GM12878 (cell line): Measurements from ENCODE around the gene RALBP1. TPM values are rescaled to one million over a fixed set of nuclear protein-coding genes. Genes with fewer than 3 reads are reported as not detected.

Source experiments
- ATAC-seq: fragments of 200-7000 bp; cut with Tn5 transposase; 3 replicates; pipeline ENCODE4 v1.9.1; 2020; ENCODE audit warnings: mild to moderate bottlenecking, moderate library complexity
- BruUV-seq: library from RNA; stranded (reverse); fragments of 400-500 nt; replicated peaks from 2 replicates; lab custom pipeline; 2021; lab: Mats Ljungman, UMichigan
- CTCF ChIA-PET: fragments of 300-600 bp; sonication (Branson Sonifier 250); formaldehyde crosslinking; extraction: SDS; loops from one replicate; lab custom pipeline; 2021; ENCODE audit warnings: inconsistent platforms; lab: Yijun Ruan, JAX
- POLR2A ChIA-PET: fragments of 350-600 bp; formaldehyde crosslinking; extraction: SDS; loops from one replicate; lab custom pipeline; 2021; ENCODE audit warnings: inconsistent platforms; lab: Charles Lee
- RAD21 ChIA-PET: fragments of 300-600 bp; sonication (Branson Sonifier 250); formaldehyde crosslinking; loops from one replicate; lab custom pipeline; 2023; ENCODE audit warnings: antibody characterized with exemption; ENCODE audit not compliant: unreplicated experiment; lab: Charles Lee
- SMC1A ChIA-PET: fragments of 300-600 bp; sonication (Branson Sonifier 250); formaldehyde crosslinking; loops from one replicate; lab custom pipeline; 2023; ENCODE audit not compliant: unreplicated experiment, uncharacterized antibody; lab: Charles Lee
- DNase-seq: peaks from one replicate; pipeline ENCODE4 v3.0.0-alpha.2; 2011; ENCODE audit warnings: low read depth, low spot score
- FAIRE-seq: peaks from 3 replicates; lab custom pipeline; 2011; peaks lifted over from hg19 to GRCh38; lab: Jason Lieb, UNC
- H2AFZ ChIP-seq: 2 replicates; pipeline ENCODE4 v1.6.0; 2011; ENCODE audit warnings: low read depth, low read length, control low read depth; ENCODE audit not compliant: control insufficient read depth
- H3K27ac ChIP-seq: 2 replicates; pipeline ENCODE4 v1.5.1; 2011; ENCODE audit warnings: control low read depth; ENCODE audit not compliant: control insufficient read depth, insufficient read depth
- H3K27me3 ChIP-seq, 2 experiments: replicated peaks in 1 of 2; 2 replicates each; pipeline versions ENCODE4 v1.6.0 to v1.6.1; 2011; ENCODE audit warnings: low read length in 1 of 2; ENCODE audit not compliant: control insufficient read depth in 2 of 2, insufficient read depth in 2 of 2
- H3K36me3 ChIP-seq, 2 experiments: 2 replicates each; pipeline ENCODE4 v1.5.1; 2011; ENCODE audit warnings: low read length in 1 of 2; ENCODE audit not compliant: control insufficient read depth in 2 of 2, insufficient read depth in 2 of 2
- H3K4me1 ChIP-seq: 2 replicates; pipeline ENCODE4 v1.6.1; 2011; ENCODE audit warnings: mild to moderate bottlenecking, low read length, moderate library complexity, mixed read lengths; ENCODE audit not compliant: control insufficient read depth, insufficient read depth
- H3K4me2 ChIP-seq: 2 replicates; pipeline ENCODE4 v1.6.0; 2011; ENCODE audit warnings: control low read depth; ENCODE audit not compliant: control insufficient read depth, insufficient read depth
- H3K4me3 ChIP-seq: fragments of 200-600 bp; sonication (generic); 2 replicates; pipeline ENCODE4 v1.5.1; 2016
- H3K79me2 ChIP-seq: 2 replicates; pipeline ENCODE4 v1.6.0; 2011; ENCODE audit warnings: low read length; ENCODE audit not compliant: control insufficient read depth, insufficient read depth
- H3K9ac ChIP-seq: 2 replicates; pipeline ENCODE4 v1.8.0; 2011; ENCODE audit warnings: low read length, control low read depth, mixed read lengths; ENCODE audit not compliant: control insufficient read depth, insufficient read depth
- H3K9me3 ChIP-seq: replicated peaks from 3 replicates; pipeline ENCODE4 v1.5.1; 2011; ENCODE audit warnings: mild to moderate bottlenecking, low read length; ENCODE audit not compliant: control insufficient read depth, insufficient read depth
- H4K20me1 ChIP-seq: 2 replicates; pipeline ENCODE4 v1.6.0; 2011; ENCODE audit not compliant: control insufficient read depth, insufficient read depth
- CREB1 ChIP-seq: IDR thresholded peaks from 2 replicates; pipeline ENCODE4 v1.6.1; 2012; ENCODE audit warnings: low read depth, mild to moderate bottlenecking, inconsistent platforms
- CTCF ChIP-seq, 3 experiments: IDR thresholded peaks in 2 of 3; conservative IDR thresholded peaks in 1 of 3; 2 replicates each; pipeline ENCODE4 v1.5.1; 2011; ENCODE audit warnings: low read depth in 3 of 3, low read length in 3 of 3, mild to moderate bottlenecking in 3 of 3, control low read depth in 2 of 3, moderate library complexity in 2 of 3, inconsistent platforms in 1 of 3, mixed read lengths in 1 of 3; ENCODE audit not compliant: control insufficient read depth in 2 of 3, insufficient read depth in 1 of 3; ENCODE audit errors: extremely low read depth in 1 of 3
- HDAC2 ChIP-seq: fragments of 200-600 bp; sonication (generic); IDR thresholded peaks from 2 replicates; pipeline ENCODE4 v1.6.1; 2017
- PAX8 ChIP-seq: fragments of 450-650 bp; IDR thresholded peaks from 2 replicates; pipeline ENCODE4 v1.6.1; 2017; ENCODE audit warnings: mild to moderate bottlenecking, moderate library complexity
- RAD51 ChIP-seq: fragments of 450-650 bp; IDR thresholded peaks from 2 replicates; pipeline ENCODE4 v1.6.1; 2016; ENCODE audit warnings: moderate library complexity, mild to moderate bottlenecking, inconsistent platforms
- RELA ChIP-seq: fragments of 450-650 bp; IDR thresholded peaks from 2 replicates; pipeline ENCODE4 v1.8.0; 2014; ENCODE audit warnings: borderline replicate concordance; ENCODE audit not compliant: partially characterized antibody
- WGBS: methylation state at CpG from one replicate; pipeline ENCODE4 v1.1.6; 2016; ENCODE audit warnings: low lambda C conversion rate; ENCODE audit not compliant: insufficient replicate concordance, insufficient coverage; ENCODE audit errors: missing lambda C conversion rate; 5-methylcytosine and 5-hydroxymethylcytosine counted together
- in situ Hi-C: fragments of 300-500 bp; cut with MboI; formaldehyde crosslinking; loops from 9 replicates; pipeline ENCODE4 v1.14.3; 2018; ENCODE audit warnings: mixed read lengths
- intact Hi-C: fragments of 100-400 bp; cut with micrococcal nuclease; formaldehyde crosslinking; loops from one replicate; pipeline ENCODE4 v1.14.2; 2022; ENCODE audit not compliant: unreplicated experiment
- polyA plus RNA-seq, 11 experiments: library from polyadenylated mRNA; depleted of rRNA in 4 of 11; unstranded in 6 of 11; stranded (reverse) in 5 of 11; fragments of >200 nt; fragmentation: Nextera tagmentation in 4 of 11; fragmentation: Illumina TruSeq in 1 of 11; extraction: Ambion mirVana in 4 of 11; extraction: Trizol in 1 of 11; gene quantifications; 1 replicate in 1 of 11; 2 replicates in 10 of 11; pipeline versions ENCODE4 v1.2.1 to v1.2.3, GENCODE V29; 2011 to 2016; ENCODE audit warnings: inconsistent platforms in 2 of 11, missing spikeins in 2 of 11, low read depth in 1 of 11
- total RNA-seq, 4 experiments: library from RNA; depleted of rRNA in 3 of 4; stranded (reverse); fragments of >200 nt in 3 of 4; fragmentation: Illumina TruSeq in 1 of 4; extraction: Trizol in 1 of 4; gene quantifications; 2 replicates each; pipeline versions ENCODE4 v1.2.1 to v1.2.3, GENCODE V29; 2013 to 2021
- TF ChIP-seq, protein P1 (sequence below): fragments of 450-650 bp; IDR thresholded peaks from 2 replicates; pipeline ENCODE4 v1.6.1; 2014; ENCODE audit warnings: mild to moderate bottlenecking
- TF ChIP-seq, protein P2 (sequence below): IDR thresholded peaks from 2 replicates; pipeline ENCODE4 v1.6.1; 2012; ENCODE audit warnings: low read depth, low read length, improper control_type of control experiment

Gene RALBP1
- total and polyA plus RNA-seq, 10 of the 15 experiments (the other 5 are each of a cell fraction or from before 2014, with no cell fraction given), result 11.2 to 46.9 (median 41.8) TPM

GRCh38 chr18:9519399-9519798 is 44.1 kb downstream of the RALBP1 start:
- no peak overlapping the region for H3K9ac ChIP-seq
- SMC1A ChIA-PET, result interaction anchor here (0.6 to 1.8 kb wide), 4 partner anchors 165 to 866 kb away, joined by 3 to 5 read pairs (median 4); no protein-coding TSS in a partner anchor
- H3K4me3 ChIP-seq, result no peak overlapping the region
- RAD21 ChIA-PET, result no interaction called here
- DNase-seq (no peak), FAIRE-seq (no peak), ATAC-seq (no peak)
- H3K27ac ChIP-seq, result no peak overlapping the region
- peaks cover 2 to 16% of the 10 kb centered on the region in 2 experiments; a peak in 3 of 4 replicates for H3K36me3 ChIP-seq
- CTCF ChIA-PET, result interaction anchor here (1.0 to 1.1 kb wide), 2 partner anchors 154 to 282 kb away, joined by 3 read pairs; no protein-coding TSS in a partner anchor
- H3K27me3 ChIP-seq, result no peaks in the 10 kb centered on the region
- no peaks in the 10 kb centered on the region for H4K20me1 ChIP-seq
- H3K79me2 ChIP-seq, result no peaks in the 10 kb centered on the region; the same call in 1 of the 2 replicates
- 100% methylated on average over 1 of the region's 1 CpG for WGBS
- no peaks in the 10 kb centered on the region for H3K9me3 ChIP-seq
- no peak overlapping the region for H3K4me2 ChIP-seq
- POLR2A ChIA-PET, result no interaction called here
- TF ChIP-seq, protein P1, sequence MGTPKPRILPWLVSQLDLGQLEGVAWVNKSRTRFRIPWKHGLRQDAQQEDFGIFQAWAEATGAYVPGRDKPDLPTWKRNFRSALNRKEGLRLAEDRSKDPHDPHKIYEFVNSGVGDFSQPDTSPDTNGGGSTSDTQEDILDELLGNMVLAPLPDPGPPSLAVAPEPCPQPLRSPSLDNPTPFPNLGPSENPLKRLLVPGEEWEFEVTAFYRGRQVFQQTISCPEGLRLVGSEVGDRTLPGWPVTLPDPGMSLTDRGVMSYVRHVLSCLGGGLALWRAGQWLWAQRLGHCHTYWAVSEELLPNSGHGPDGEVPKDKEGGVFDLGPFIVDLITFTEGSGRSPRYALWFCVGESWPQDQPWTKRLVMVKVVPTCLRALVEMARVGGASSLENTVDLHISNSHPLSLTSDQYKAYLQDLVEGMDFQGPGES, result no peak
- TF ChIP-seq HDAC2, result no peak
- TF ChIP-seq RAD51, result no peak
- TF ChIP-seq CTCF (IDR thresholded peaks at IDR 0.05 in 2 of 3, conservative IDR thresholded peaks at IDR 0.05 in 1 of 3; ENCODE audit: control insufficient read depth in 2 of 3, extremely low read depth in 1 of 3, insufficient read depth in 1 of 3, low read depth in 3 of 3, low read length in 3 of 3), result no peak
- TF ChIP-seq PAX8, result no peak
- no peak for TF ChIP-seq RELA
- TF ChIP-seq, protein P2, sequence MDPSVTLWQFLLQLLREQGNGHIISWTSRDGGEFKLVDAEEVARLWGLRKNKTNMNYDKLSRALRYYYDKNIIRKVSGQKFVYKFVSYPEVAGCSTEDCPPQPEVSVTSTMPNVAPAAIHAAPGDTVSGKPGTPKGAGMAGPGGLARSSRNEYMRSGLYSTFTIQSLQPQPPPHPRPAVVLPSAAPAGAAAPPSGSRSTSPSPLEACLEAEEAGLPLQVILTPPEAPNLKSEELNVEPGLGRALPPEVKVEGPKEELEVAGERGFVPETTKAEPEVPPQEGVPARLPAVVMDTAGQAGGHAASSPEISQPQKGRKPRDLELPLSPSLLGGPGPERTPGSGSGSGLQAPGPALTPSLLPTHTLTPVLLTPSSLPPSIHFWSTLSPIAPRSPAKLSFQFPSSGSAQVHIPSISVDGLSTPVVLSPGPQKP, result no peak
- no peak for TF ChIP-seq CREB1
- TF ChIP-seq, all 136 proteins: peak for 0
- no peak overlapping the region for H2AFZ ChIP-seq
- intact Hi-C loops, result loop anchor here (5.0 kb wide), 3 partner anchors 82 to 372 kb away; no protein-coding TSS in a partner anchor
- no TSS peak for BruUV-seq
- in situ Hi-C loops, result no loop called here
- H3K4me1 ChIP-seq, result no peaks in the 10 kb centered on the region
